GM12878 (cell line): Measurements from ENCODE around the gene CENPO. TPM values are rescaled to one million over a fixed set of nuclear protein-coding genes. Genes with fewer than 3 reads are reported as not detected.

Experiments used
- ATAC-seq: fragments of 200-7000 bp; cut with Tn5 transposase; 3 replicates; pipeline ENCODE4 v1.9.1; 2020; ENCODE audit warnings: mild to moderate bottlenecking, moderate library complexity
- BruUV-seq: library from RNA; stranded (reverse); fragments of 400-500 nt; replicated peaks from 2 replicates; lab custom pipeline; 2021; lab: Mats Ljungman, UMichigan
- CTCF ChIA-PET: fragments of 300-600 bp; sonication (Branson Sonifier 250); formaldehyde crosslinking; extraction: SDS; loops from one replicate; lab custom pipeline; 2021; ENCODE audit warnings: inconsistent platforms; lab: Yijun Ruan, JAX
- POLR2A ChIA-PET: fragments of 350-600 bp; formaldehyde crosslinking; extraction: SDS; loops from one replicate; lab custom pipeline; 2021; ENCODE audit warnings: inconsistent platforms; lab: Charles Lee
- RAD21 ChIA-PET: fragments of 300-600 bp; sonication (Branson Sonifier 250); formaldehyde crosslinking; loops from one replicate; lab custom pipeline; 2023; ENCODE audit warnings: antibody characterized with exemption; ENCODE audit not compliant: unreplicated experiment; lab: Charles Lee
- SMC1A ChIA-PET: fragments of 300-600 bp; sonication (Branson Sonifier 250); formaldehyde crosslinking; loops from one replicate; lab custom pipeline; 2023; ENCODE audit not compliant: unreplicated experiment, uncharacterized antibody; lab: Charles Lee
- DNase-seq: peaks from one replicate; pipeline ENCODE4 v3.0.0-alpha.2; 2011; ENCODE audit warnings: low read depth, low spot score
- FAIRE-seq: peaks from 3 replicates; lab custom pipeline; 2011; peaks lifted over from hg19 to GRCh38; lab: Jason Lieb, UNC
- H2AFZ ChIP-seq: 2 replicates; pipeline ENCODE4 v1.6.0; 2011; ENCODE audit warnings: low read depth, low read length, control low read depth; ENCODE audit not compliant: control insufficient read depth
- H3K27ac ChIP-seq: 2 replicates; pipeline ENCODE4 v1.5.1; 2011; ENCODE audit warnings: control low read depth; ENCODE audit not compliant: control insufficient read depth, insufficient read depth
- H3K27me3 ChIP-seq, 2 experiments: replicated peaks in 1 of 2; 2 replicates each; pipeline versions ENCODE4 v1.6.0 to v1.6.1; 2011; ENCODE audit warnings: low read length in 1 of 2; ENCODE audit not compliant: control insufficient read depth in 2 of 2, insufficient read depth in 2 of 2
- H3K36me3 ChIP-seq, 2 experiments: 2 replicates each; pipeline ENCODE4 v1.5.1; 2011; ENCODE audit warnings: low read length in 1 of 2; ENCODE audit not compliant: control insufficient read depth in 2 of 2, insufficient read depth in 2 of 2
- H3K4me1 ChIP-seq: 2 replicates; pipeline ENCODE4 v1.6.1; 2011; ENCODE audit warnings: mild to moderate bottlenecking, low read length, moderate library complexity, mixed read lengths; ENCODE audit not compliant: control insufficient read depth, insufficient read depth
- H3K4me2 ChIP-seq: 2 replicates; pipeline ENCODE4 v1.6.0; 2011; ENCODE audit warnings: control low read depth; ENCODE audit not compliant: control insufficient read depth, insufficient read depth
- H3K4me3 ChIP-seq: fragments of 200-600 bp; sonication (generic); 2 replicates; pipeline ENCODE4 v1.5.1; 2016
- H3K79me2 ChIP-seq: 2 replicates; pipeline ENCODE4 v1.6.0; 2011; ENCODE audit warnings: low read length; ENCODE audit not compliant: control insufficient read depth, insufficient read depth
- H3K9ac ChIP-seq: 2 replicates; pipeline ENCODE4 v1.8.0; 2011; ENCODE audit warnings: low read length, control low read depth, mixed read lengths; ENCODE audit not compliant: control insufficient read depth, insufficient read depth
- H3K9me3 ChIP-seq: replicated peaks from 3 replicates; pipeline ENCODE4 v1.5.1; 2011; ENCODE audit warnings: mild to moderate bottlenecking, low read length; ENCODE audit not compliant: control insufficient read depth, insufficient read depth
- H4K20me1 ChIP-seq: 2 replicates; pipeline ENCODE4 v1.6.0; 2011; ENCODE audit not compliant: control insufficient read depth, insufficient read depth
- CBX5 ChIP-seq: sonication (generic); IDR thresholded peaks from 2 replicates; pipeline ENCODE4 v1.6.1; 2016; ENCODE audit warnings: low read depth, moderate library complexity, mild to moderate bottlenecking, inconsistent platforms
- CREB1 ChIP-seq: IDR thresholded peaks from 2 replicates; pipeline ENCODE4 v1.6.1; 2012; ENCODE audit warnings: low read depth, mild to moderate bottlenecking, inconsistent platforms
- E2F8 ChIP-seq: fragments of 450-650 bp; IDR thresholded peaks from 2 replicates; pipeline ENCODE4 v1.6.1; 2018; ENCODE audit warnings: mild to moderate bottlenecking, low read depth, moderate library complexity; ENCODE audit not compliant: partially characterized antibody
- HCFC1 ChIP-seq: fragments of 150-350 bp; IDR thresholded peaks from 2 replicates; pipeline ENCODE4 v1.6.1; 2014; ENCODE audit warnings: low read length
- MTA2 ChIP-seq: fragments of 450-650 bp; IDR thresholded peaks from 2 replicates; pipeline ENCODE4 v1.6.1; 2016; ENCODE audit warnings: low read depth, mild to moderate bottlenecking, moderate library complexity
- MXI1 ChIP-seq: fragments of 150-350 bp; IDR thresholded peaks from 2 replicates; pipeline ENCODE4 v1.6.1; 2011; ENCODE audit warnings: low read depth, mild to moderate bottlenecking, inconsistent platforms, low read length, improper control_type of control experiment
- MYB ChIP-seq: fragments of 150-350 bp; IDR thresholded peaks from 2 replicates; pipeline ENCODE4 v1.6.1; 2014; ENCODE audit warnings: mild to moderate bottlenecking, low read depth, low read length, borderline replicate concordance
- RAD51 ChIP-seq: fragments of 450-650 bp; IDR thresholded peaks from 2 replicates; pipeline ENCODE4 v1.6.1; 2016; ENCODE audit warnings: moderate library complexity, mild to moderate bottlenecking, inconsistent platforms
- RBBP5 ChIP-seq: fragments of 200-600 bp; sonication (generic); conservative IDR thresholded peaks from 2 replicates; pipeline ENCODE4 v1.6.1; 2016
- SIX5 ChIP-seq: IDR thresholded peaks from 2 replicates; pipeline ENCODE4 v1.6.1; 2011; ENCODE audit warnings: mild to moderate bottlenecking, low read depth, low read length, moderate library complexity; ENCODE audit not compliant: severe bottlenecking
- SKIL ChIP-seq: fragments of 450-650 bp; IDR thresholded peaks from 2 replicates; pipeline ENCODE4 v1.6.1; 2017; ENCODE audit warnings: mild to moderate bottlenecking, low read depth, inconsistent platforms; ENCODE audit not compliant: poor library complexity, severe bottlenecking
- ZBTB40 ChIP-seq: fragments of 450-650 bp; IDR thresholded peaks from 2 replicates; pipeline ENCODE4 v1.6.1; 2016; ENCODE audit warnings: mild to moderate bottlenecking, moderate library complexity, borderline replicate concordance
- WGBS: methylation state at CpG from one replicate; pipeline ENCODE4 v1.1.6; 2016; ENCODE audit warnings: low lambda C conversion rate; ENCODE audit not compliant: insufficient replicate concordance, insufficient coverage; ENCODE audit errors: missing lambda C conversion rate; 5-methylcytosine and 5-hydroxymethylcytosine counted together
- in situ Hi-C: fragments of 300-500 bp; cut with MboI; formaldehyde crosslinking; loops from 9 replicates; pipeline ENCODE4 v1.14.3; 2018; ENCODE audit warnings: mixed read lengths
- intact Hi-C: fragments of 100-400 bp; cut with micrococcal nuclease; formaldehyde crosslinking; loops from one replicate; pipeline ENCODE4 v1.14.2; 2022; ENCODE audit not compliant: unreplicated experiment
- polyA plus RNA-seq, 11 experiments: library from polyadenylated mRNA; depleted of rRNA in 4 of 11; unstranded in 6 of 11; stranded (reverse) in 5 of 11; fragments of >200 nt; fragmentation: Nextera tagmentation in 4 of 11; fragmentation: Illumina TruSeq in 1 of 11; extraction: Ambion mirVana in 4 of 11; extraction: Trizol in 1 of 11; gene quantifications; 1 replicate in 1 of 11; 2 replicates in 10 of 11; pipeline versions ENCODE4 v1.2.1 to v1.2.3, GENCODE V29; 2011 to 2016; ENCODE audit warnings: inconsistent platforms in 2 of 11, missing spikeins in 2 of 11, low read depth in 1 of 11
- total RNA-seq, 4 experiments: library from RNA; depleted of rRNA in 3 of 4; stranded (reverse); fragments of >200 nt in 3 of 4; fragmentation: Illumina TruSeq in 1 of 4; extraction: Trizol in 1 of 4; gene quantifications; 2 replicates each; pipeline versions ENCODE4 v1.2.1 to v1.2.3, GENCODE V29; 2013 to 2021
- TF ChIP-seq, protein P1 (sequence below), 3 experiments: IDR thresholded peaks in 2 of 3; conservative IDR thresholded peaks in 1 of 3; 2 replicates each; pipeline ENCODE4 v1.5.1; 2011; ENCODE audit warnings: low read depth in 3 of 3, low read length in 3 of 3, mild to moderate bottlenecking in 3 of 3, control low read depth in 2 of 3, moderate library complexity in 2 of 3, inconsistent platforms in 1 of 3, mixed read lengths in 1 of 3; ENCODE audit not compliant: control insufficient read depth in 2 of 3, insufficient read depth in 1 of 3; ENCODE audit errors: extremely low read depth in 1 of 3

CENPO gene
- total and polyA plus RNA-seq, 10 of the 15 experiments (the other 5 are each of a cell fraction or from before 2014, with no cell fraction given), result 18.7 to 37.0 (median 31.4) TPM

GRCh38 chr2:24761866-24762265 is 31.4 kb upstream of the CENPO start:
- no peak overlapping the region for H2AFZ ChIP-seq
- ChIA-PET POLR2A (interaction anchor here (0.6 kb wide), 1 partner anchor 937 kb away, joined by 3 read pairs; no protein-coding TSS in a partner anchor), CTCF (interaction anchor here (1.0 to 2.2 kb wide), 2 partner anchors 15 to 18 kb away, joined by 3 to 5 read pairs; no protein-coding TSS in a partner anchor), SMC1A (interaction anchor here (1.1 kb wide), 1 partner anchor 329 kb away, joined by 3 read pairs; no protein-coding TSS in a partner anchor), RAD21 (interaction anchor here (1.0 to 1.6 kb wide), 2 partner anchors 340 to 353 kb away, joined by 3 read pairs; no protein-coding TSS in a partner anchor)
- H3K4me3 ChIP-seq, result no peak overlapping the region
- BruUV-seq, result no TSS peak
- intact Hi-C loops (no loop called here), in situ Hi-C loops (no loop called here)
- FAIRE-seq (no peak), ATAC-seq (no peak), DNase-seq (no peak)
- H3K4me2 ChIP-seq, result no peak overlapping the region
- H4K20me1 ChIP-seq, result no peaks in the 10 kb centered on the region
- H3K9ac ChIP-seq, result no peak overlapping the region
- no peaks in the 10 kb centered on the region for H3K9me3 ChIP-seq
- H3K27me3 ChIP-seq, result no peaks in the 10 kb centered on the region
- H3K27ac ChIP-seq, result no peak overlapping the region
- H3K79me2 ChIP-seq, result no peaks in the 10 kb centered on the region
- 0 out of 2 replicates have a peak, but pooled peaks cover 6% of the 10 kb centered on the region for H3K4me1 ChIP-seq
- WGBS, result 80% methylated on average over 5 of the region's 5 CpGs
- H3K36me3 ChIP-seq, result peaks cover 2 to 5% of the 10 kb centered on the region in 2 experiments
- TF ChIP-seq MYB (no peak), MXI1 (no peak), SKIL (no peak), RAD51 (no peak), RBBP5 (no peak), CREB1 (no peak), MTA2 (no peak), ZBTB40 (no peak), HCFC1 (no peak), E2F8 (no peak), SIX5 (no peak), CBX5 (no peak)
- TF ChIP-seq, protein P1, sequence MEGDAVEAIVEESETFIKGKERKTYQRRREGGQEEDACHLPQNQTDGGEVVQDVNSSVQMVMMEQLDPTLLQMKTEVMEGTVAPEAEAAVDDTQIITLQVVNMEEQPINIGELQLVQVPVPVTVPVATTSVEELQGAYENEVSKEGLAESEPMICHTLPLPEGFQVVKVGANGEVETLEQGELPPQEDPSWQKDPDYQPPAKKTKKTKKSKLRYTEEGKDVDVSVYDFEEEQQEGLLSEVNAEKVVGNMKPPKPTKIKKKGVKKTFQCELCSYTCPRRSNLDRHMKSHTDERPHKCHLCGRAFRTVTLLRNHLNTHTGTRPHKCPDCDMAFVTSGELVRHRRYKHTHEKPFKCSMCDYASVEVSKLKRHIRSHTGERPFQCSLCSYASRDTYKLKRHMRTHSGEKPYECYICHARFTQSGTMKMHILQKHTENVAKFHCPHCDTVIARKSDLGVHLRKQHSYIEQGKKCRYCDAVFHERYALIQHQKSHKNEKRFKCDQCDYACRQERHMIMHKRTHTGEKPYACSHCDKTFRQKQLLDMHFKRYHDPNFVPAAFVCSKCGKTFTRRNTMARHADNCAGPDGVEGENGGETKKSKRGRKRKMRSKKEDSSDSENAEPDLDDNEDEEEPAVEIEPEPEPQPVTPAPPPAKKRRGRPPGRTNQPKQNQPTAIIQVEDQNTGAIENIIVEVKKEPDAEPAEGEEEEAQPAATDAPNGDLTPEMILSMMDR (IDR thresholded peaks at IDR 0.05 in 2 of 3, conservative IDR thresholded peaks at IDR 0.05 in 1 of 3; ENCODE audit: control insufficient read depth in 2 of 3, extremely low read depth in 1 of 3, insufficient read depth in 1 of 3, low read depth in 3 of 3, low read length in 3 of 3), result no peak
